Measurements from ENCODE around the gene CUEDC1. TPM values are rescaled to one million over a fixed set of nuclear protein-coding genes. Genes with fewer than 3 reads are reported as not detected.

The CUEDC1 gene
- total and polyA plus RNA-seq, 9 of the 15 experiments (the other 6 are each of a cell fraction or from before 2014, with no cell fraction given), result 0.20 to 4.1 (median 1.6) TPM; not detected in 1

DNA sequence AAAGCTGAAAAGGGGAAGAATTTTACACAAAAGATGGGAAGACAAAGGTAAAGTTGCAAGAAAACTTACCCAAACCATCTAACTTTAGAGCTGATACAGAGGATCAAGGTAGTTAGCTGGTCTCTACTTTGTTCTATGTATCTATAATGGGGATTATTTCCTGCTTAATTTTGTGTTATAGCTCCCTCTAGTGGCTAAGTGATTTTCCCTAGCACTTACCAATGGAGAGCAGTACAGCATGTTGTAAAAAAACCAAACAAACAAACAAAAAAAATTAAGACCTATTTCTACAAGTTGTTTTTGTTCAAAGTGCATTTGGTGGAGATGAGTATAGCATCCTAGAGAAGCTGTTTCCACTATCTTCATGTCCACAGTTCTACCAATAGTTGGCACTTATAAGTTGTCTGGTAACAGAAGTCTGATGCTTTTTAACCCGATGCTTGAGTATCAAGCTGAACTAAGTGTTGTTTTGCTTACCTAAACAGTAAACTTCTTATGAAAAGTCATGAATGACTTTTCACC, 44.3 kb upstream of the CUEDC1 start:
- no peaks in the 10 kb centered on the region for H3K27me3 ChIP-seq (ENCODE audit: control insufficient read depth in 2 of 2, insufficient read depth in 2 of 2, low read length in 2 of 2)
- FAIRE-seq (peak; percentile 77), DNase-seq (ENCODE audit: extremely low read depth in 1 of 4, low spot score in 3 of 4) (peak in 2 of 4 experiments; percentile 43 to 74), ATAC-seq (peak; percentile 72)
- POLR2A ChIA-PET, result interaction anchor here (0.6 to 7.6 kb wide), 17 partner anchors 6 to 150 kb away, joined by 3 to 82 read pairs (median 4); partner anchors contain the start of genes MRPS23, SRSF1 and VEZF1
- no peaks in the 10 kb centered on the region for H3K9me3 ChIP-seq (replicated peaks; ENCODE audit: control insufficient read depth, insufficient read depth, low read depth, low read length)
- H3K9ac ChIP-seq (ENCODE audit: insufficient read depth in 1 of 2, low read depth in 2 of 2, low read length in 2 of 2), result no peak overlapping the region
- BruUV-seq (replicated peaks), result no TSS peak
- peaks cover 0 to 12% of the 10 kb centered on the region in 2 experiments; a peak in 3 of 5 replicates for H3K4me1 ChIP-seq (replicated peaks in 1 of 2; ENCODE audit: control insufficient read depth in 2 of 2, insufficient read depth in 2 of 2, low read length in 2 of 2)
- WGBS (ENCODE audit: insufficient coverage, low coverage, missing lambda C conversion rate), result 95% methylated on average over 1 of the region's 1 CpG
- peaks cover 22% of the 10 kb centered on the region for H4K20me1 ChIP-seq (replicated peaks; ENCODE audit: control insufficient read depth, insufficient read depth, low read length)
- CTCF ChIA-PET (ENCODE audit: low intra/inter-chr PET ratio), result interaction anchor here (0.6 to 2.0 kb wide), 4 partner anchors 107 to 1005 kb away, joined by 3 to 17 read pairs (median 4); no protein-coding TSS in a partner anchor
- no peak overlapping the region for H3K4me3 ChIP-seq
- peaks cover 33% of the 10 kb centered on the region for H3K79me2 ChIP-seq (ENCODE audit: control insufficient read depth, insufficient read depth, low read length)
- no peak overlapping the region for H2AFZ ChIP-seq (ENCODE audit: low read depth, low read length)
- H3K36me3 ChIP-seq (ENCODE audit: control insufficient read depth, insufficient read depth, low read length), result peaks cover 71% of the 10 kb centered on the region
- H3K4me2 ChIP-seq (ENCODE audit: insufficient read depth, low read length), result no peak overlapping the region
- intact Hi-C loops (cut with micrococcal nuclease), result loop anchor here (5.0 kb wide), 2 partner anchors 92 to 113 kb away; no protein-coding TSS in a partner anchor
- H3K9me1 ChIP-seq (ENCODE audit: control insufficient read depth, insufficient read depth, low read length), result peaks cover 3% of the 10 kb centered on the region
- no peak overlapping the region for H3K27ac ChIP-seq (ENCODE audit: extremely low read depth, low read depth, low read length)
- in situ Hi-C loops (cut with MboI), result loop anchor here (5.0 kb wide), 1 partner anchor 147 kb away; the partner anchor contains the start of gene MRPS23
- TF ChIP-seq, protein P1, sequence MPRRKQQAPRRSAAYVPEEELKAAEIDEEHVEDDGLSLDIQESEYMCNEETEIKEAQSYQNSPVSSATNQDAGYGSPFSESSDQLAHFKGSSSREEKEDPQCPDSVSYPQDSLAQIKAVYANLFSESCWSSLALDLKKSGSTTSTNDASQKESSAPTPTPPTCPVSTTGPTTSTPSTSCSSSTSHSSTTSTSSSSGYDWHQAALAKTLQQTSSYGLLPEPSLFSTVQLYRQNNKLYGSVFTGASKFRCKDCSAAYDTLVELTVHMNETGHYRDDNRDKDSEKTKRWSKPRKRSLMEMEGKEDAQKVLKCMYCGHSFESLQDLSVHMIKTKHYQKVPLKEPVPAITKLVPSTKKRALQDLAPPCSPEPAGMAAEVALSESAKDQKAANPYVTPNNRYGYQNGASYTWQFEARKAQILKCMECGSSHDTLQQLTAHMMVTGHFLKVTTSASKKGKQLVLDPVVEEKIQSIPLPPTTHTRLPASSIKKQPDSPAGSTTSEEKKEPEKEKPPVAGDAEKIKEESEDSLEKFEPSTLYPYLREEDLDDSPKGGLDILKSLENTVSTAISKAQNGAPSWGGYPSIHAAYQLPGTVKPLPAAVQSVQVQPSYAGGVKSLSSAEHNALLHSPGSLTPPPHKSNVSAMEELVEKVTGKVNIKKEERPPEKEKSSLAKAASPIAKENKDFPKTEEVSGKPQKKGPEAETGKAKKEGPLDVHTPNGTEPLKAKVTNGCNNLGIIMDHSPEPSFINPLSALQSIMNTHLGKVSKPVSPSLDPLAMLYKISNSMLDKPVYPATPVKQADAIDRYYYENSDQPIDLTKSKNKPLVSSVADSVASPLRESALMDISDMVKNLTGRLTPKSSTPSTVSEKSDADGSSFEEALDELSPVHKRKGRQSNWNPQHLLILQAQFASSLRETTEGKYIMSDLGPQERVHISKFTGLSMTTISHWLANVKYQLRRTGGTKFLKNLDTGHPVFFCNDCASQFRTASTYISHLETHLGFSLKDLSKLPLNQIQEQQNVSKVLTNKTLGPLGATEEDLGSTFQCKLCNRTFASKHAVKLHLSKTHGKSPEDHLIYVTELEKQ (CRISPR knock-in tag; IDR thresholded peaks at IDR 0.05), result no peak
- TF ChIP-seq ZNF780A (CRISPR knock-in tag; IDR thresholded peaks at IDR 0.05) (peak; percentile 17; the same call in 1 of the 2 replicates), POLR2A (conservative IDR thresholded peaks at IDR 0.05) (peak; percentile 76), ZNF165 (CRISPR knock-in tag; IDR thresholded peaks at IDR 0.05; ENCODE audit: borderline replicate concordance) (no peak), POLR2B (IDR thresholded peaks at IDR 0.05; ENCODE audit: low read depth, partially characterized antibody) (peak; percentile 76), POLR2AphosphoS2 (IDR thresholded peaks at IDR 0.05; ENCODE audit: low read length) (peak; percentile 88), HDAC2 (IDR thresholded peaks at IDR 0.05) (no peak), DACH1 (IDR thresholded peaks at IDR 0.05; ENCODE audit: partially characterized antibody) (no peak), SUPT5H (IDR thresholded peaks at IDR 0.05) (peak; percentile 69)
- TF ChIP-seq, protein P2, sequence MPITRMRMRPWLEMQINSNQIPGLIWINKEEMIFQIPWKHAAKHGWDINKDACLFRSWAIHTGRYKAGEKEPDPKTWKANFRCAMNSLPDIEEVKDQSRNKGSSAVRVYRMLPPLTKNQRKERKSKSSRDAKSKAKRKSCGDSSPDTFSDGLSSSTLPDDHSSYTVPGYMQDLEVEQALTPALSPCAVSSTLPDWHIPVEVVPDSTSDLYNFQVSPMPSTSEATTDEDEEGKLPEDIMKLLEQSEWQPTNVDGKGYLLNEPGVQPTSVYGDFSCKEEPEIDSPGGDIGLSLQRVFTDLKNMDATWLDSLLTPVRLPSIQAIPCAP (CRISPR knock-in tag; IDR thresholded peaks at IDR 0.05; ENCODE audit: borderline replicate concordance), result no peak
- TF ChIP-seq, protein P3, sequence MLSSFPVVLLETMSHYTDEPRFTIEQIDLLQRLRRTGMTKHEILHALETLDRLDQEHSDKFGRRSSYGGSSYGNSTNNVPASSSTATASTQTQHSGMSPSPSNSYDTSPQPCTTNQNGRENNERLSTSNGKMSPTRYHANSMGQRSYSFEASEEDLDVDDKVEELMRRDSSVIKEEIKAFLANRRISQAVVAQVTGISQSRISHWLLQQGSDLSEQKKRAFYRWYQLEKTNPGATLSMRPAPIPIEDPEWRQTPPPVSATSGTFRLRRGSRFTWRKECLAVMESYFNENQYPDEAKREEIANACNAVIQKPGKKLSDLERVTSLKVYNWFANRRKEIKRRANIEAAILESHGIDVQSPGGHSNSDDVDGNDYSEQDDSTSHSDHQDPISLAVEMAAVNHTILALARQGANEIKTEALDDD (IDR thresholded peaks at IDR 0.05), result 0 out of 2 replicates have a peak, but pooled peaks have one; percentile 25
- TF ChIP-seq, protein P4, sequence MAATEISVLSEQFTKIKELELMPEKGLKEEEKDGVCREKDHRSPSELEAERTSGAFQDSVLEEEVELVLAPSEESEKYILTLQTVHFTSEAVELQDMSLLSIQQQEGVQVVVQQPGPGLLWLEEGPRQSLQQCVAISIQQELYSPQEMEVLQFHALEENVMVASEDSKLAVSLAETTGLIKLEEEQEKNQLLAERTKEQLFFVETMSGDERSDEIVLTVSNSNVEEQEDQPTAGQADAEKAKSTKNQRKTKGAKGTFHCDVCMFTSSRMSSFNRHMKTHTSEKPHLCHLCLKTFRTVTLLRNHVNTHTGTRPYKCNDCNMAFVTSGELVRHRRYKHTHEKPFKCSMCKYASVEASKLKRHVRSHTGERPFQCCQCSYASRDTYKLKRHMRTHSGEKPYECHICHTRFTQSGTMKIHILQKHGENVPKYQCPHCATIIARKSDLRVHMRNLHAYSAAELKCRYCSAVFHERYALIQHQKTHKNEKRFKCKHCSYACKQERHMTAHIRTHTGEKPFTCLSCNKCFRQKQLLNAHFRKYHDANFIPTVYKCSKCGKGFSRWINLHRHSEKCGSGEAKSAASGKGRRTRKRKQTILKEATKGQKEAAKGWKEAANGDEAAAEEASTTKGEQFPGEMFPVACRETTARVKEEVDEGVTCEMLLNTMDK (IDR thresholded peaks at IDR 0.05; ENCODE audit: borderline replicate concordance, insufficient read depth, low read depth, low read length, poor library complexity, severe bottlenecking), result peak; percentile 27
- TF ChIP-seq, protein P5, sequence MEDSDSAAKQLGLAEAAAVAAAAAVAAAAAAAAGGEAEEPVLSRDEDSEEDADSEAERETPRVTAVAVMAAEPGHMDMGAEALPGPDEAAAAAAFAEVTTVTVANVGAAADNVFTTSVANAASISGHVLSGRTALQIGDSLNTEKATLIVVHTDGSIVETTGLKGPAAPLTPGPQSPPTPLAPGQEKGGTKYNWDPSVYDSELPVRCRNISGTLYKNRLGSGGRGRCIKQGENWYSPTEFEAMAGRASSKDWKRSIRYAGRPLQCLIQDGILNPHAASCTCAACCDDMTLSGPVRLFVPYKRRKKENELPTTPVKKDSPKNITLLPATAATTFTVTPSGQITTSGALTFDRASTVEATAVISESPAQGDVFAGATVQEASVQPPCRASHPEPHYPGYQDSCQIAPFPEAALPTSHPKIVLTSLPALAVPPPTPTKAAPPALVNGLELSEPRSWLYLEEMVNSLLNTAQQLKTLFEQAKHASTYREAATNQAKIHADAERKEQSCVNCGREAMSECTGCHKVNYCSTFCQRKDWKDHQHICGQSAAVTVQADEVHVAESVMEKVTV (CRISPR knock-in tag; IDR thresholded peaks at IDR 0.05), result 0 out of 2 replicates have a peak, but pooled peaks have one; percentile 26
